Astrocyte (in vitro differentiated cells and primary cell): ENCODE results near the gene TRRAP. TPM values are rescaled to one million over a fixed set of nuclear protein-coding genes. Genes with fewer than 3 reads are reported as not detected.

Experiments used
- DNase-seq: peaks from one replicate; pipeline ENCODE4 v3.0.0-alpha.2; 2010; ENCODE audit warnings: low read depth
- FAIRE-seq: peaks from 2 replicates; lab custom pipeline; 2011; peaks lifted over from hg19 to GRCh38; lab: Jason Lieb, UNC
- H2AFZ ChIP-seq: 2 replicates; pipeline ENCODE4 v1.6.0; 2012; ENCODE audit warnings: low read depth, low read length, inconsistent platforms
- H3K27ac ChIP-seq: 2 replicates; pipeline ENCODE4 v1.5.1; 2011; ENCODE audit warnings: low read depth, low read length, inconsistent platforms
- H3K27me3 ChIP-seq: 2 replicates; pipeline ENCODE4 v1.6.0; 2011; ENCODE audit warnings: low read length, inconsistent platforms; ENCODE audit not compliant: insufficient read depth
- H3K36me3 ChIP-seq: 2 replicates; pipeline ENCODE4 v1.5.1; 2011; ENCODE audit warnings: low read length, inconsistent platforms; ENCODE audit not compliant: insufficient read depth
- H3K4me1 ChIP-seq: 2 replicates; pipeline ENCODE4 v1.5.1; 2011; ENCODE audit warnings: low read length, inconsistent platforms; ENCODE audit not compliant: insufficient read depth
- H3K4me2 ChIP-seq: 2 replicates; pipeline ENCODE4 v1.6.0; 2012; ENCODE audit warnings: low read length, inconsistent platforms
- H3K4me3 ChIP-seq: 2 replicates; pipeline ENCODE4 v1.5.1; 2011; ENCODE audit warnings: low read depth, mild to moderate bottlenecking, low read length, inconsistent platforms; ENCODE audit not compliant: insufficient read depth
- H3K79me2 ChIP-seq: 2 replicates; pipeline ENCODE4 v1.6.0; 2012; ENCODE audit warnings: mild to moderate bottlenecking, low read length, inconsistent platforms; ENCODE audit not compliant: insufficient read depth
- H3K9ac ChIP-seq: 2 replicates; pipeline ENCODE4 v1.6.0; 2012; ENCODE audit warnings: mild to moderate bottlenecking, low read length, inconsistent platforms
- H3K9me3 ChIP-seq: 2 replicates; pipeline ENCODE4 v1.5.1; 2012; ENCODE audit warnings: low read depth, mild to moderate bottlenecking, low read length, inconsistent platforms; ENCODE audit not compliant: insufficient read depth
- H4K20me1 ChIP-seq: 2 replicates; pipeline ENCODE4 v1.6.0; 2012; ENCODE audit warnings: low read length, inconsistent platforms; ENCODE audit not compliant: insufficient read depth
- H3K27ac Mint-ChIP-seq: one replicate; pipeline ENCODE4 v1.8.0; 2021; ENCODE audit warnings: mild to moderate bottlenecking, mixed read lengths; ENCODE audit not compliant: unreplicated experiment
- H3K27me3 Mint-ChIP-seq: one replicate; pipeline ENCODE4 v1.8.0; 2021; ENCODE audit warnings: low read depth, mixed read lengths; ENCODE audit not compliant: unreplicated experiment
- H3K36me3 Mint-ChIP-seq: one replicate; pipeline ENCODE4 v1.8.0; 2021; ENCODE audit warnings: low read depth, mixed read lengths; ENCODE audit not compliant: unreplicated experiment
- H3K4me1 Mint-ChIP-seq: one replicate; pipeline ENCODE4 v1.8.0; 2021; ENCODE audit warnings: low read depth, mixed read lengths; ENCODE audit not compliant: unreplicated experiment
- H3K4me3 Mint-ChIP-seq: one replicate; pipeline ENCODE4 v1.8.0; 2021; ENCODE audit warnings: mild to moderate bottlenecking, moderate library complexity, mixed read lengths; ENCODE audit not compliant: unreplicated experiment
- H3K9me3 Mint-ChIP-seq: one replicate; pipeline ENCODE4 v1.8.0; 2021; ENCODE audit warnings: mild to moderate bottlenecking, mixed read lengths; ENCODE audit not compliant: unreplicated experiment
- CTCF ChIP-seq: IDR thresholded peaks from 2 replicates; pipeline ENCODE4 v1.5.1; 2011; ENCODE audit warnings: low read depth, mild to moderate bottlenecking, inconsistent platforms, low read length, moderate library complexity; ENCODE audit not compliant: insufficient read depth
- EZH2 ChIP-seq: IDR thresholded peaks from 2 replicates; pipeline ENCODE4 v1.6.1; 2012; ENCODE audit warnings: mild to moderate bottlenecking, low read length, inconsistent platforms; ENCODE audit not compliant: insufficient read depth
- total RNA-seq: library from RNA; stranded (reverse); gene quantifications from 2 replicates; pipeline ENCODE4 v1.2.1, GENCODE V29; 2021

TRRAP gene
- total RNA-seq, 1 donor from 2014 or later: 33.5 TPM

- H3K4me3 ChIP-seq: no peak overlapping the region
- H3K4me2 ChIP-seq: no peak overlapping the region
- DNase-seq (no peak), FAIRE-seq (no peak)
- no peak overlapping the region for H2AFZ ChIP-seq
- H3K9ac ChIP-seq: no peak overlapping the region
- peaks cover 55% of the 10 kb centered on the region for H3K36me3 ChIP-seq
- Mint-ChIP-seq H3K36me3 (peaks cover 25% of the 10 kb centered on the region), H3K27ac (peak overlapping the region; percentile 36), H3K9me3 (no peaks in the 10 kb centered on the region), H3K27me3 (no peaks in the 10 kb centered on the region), H3K4me3 (no peak overlapping the region), H3K4me1 (peaks cover 23% of the 10 kb centered on the region)
- H3K79me2 ChIP-seq: peaks cover 2% of the 10 kb centered on the region
- peaks cover 68% of the 10 kb centered on the region for H4K20me1 ChIP-seq
- H3K4me1 ChIP-seq: peaks cover 17% of the 10 kb centered on the region
- no peaks in the 10 kb centered on the region for H3K27me3 ChIP-seq
- H3K9me3 ChIP-seq: no peaks in the 10 kb centered on the region
- H3K27ac ChIP-seq: no peak overlapping the region
- TF ChIP-seq EZH2 (no peak), CTCF (no peak)
Observed at GRCh38 chr7:99038086-99038855, 159.9 kb downstream of the TRRAP start.

- Mint-ChIP-seq H3K9me3 (no peaks in the 10 kb centered on the region), H3K4me3 (no peak overlapping the region), H3K4me1 (peaks cover 29% of the 10 kb centered on the region), H3K27me3 (no peaks in the 10 kb centered on the region), H3K36me3 (peaks cover 33% of the 10 kb centered on the region), H3K27ac (no peak overlapping the region)
- DNase-seq (no peak), FAIRE-seq (no peak)
- peaks cover 21% of the 10 kb centered on the region for H3K4me1 ChIP-seq
- no peak overlapping the region for H3K4me2 ChIP-seq
- H4K20me1 ChIP-seq: peaks cover 58% of the 10 kb centered on the region
- TF ChIP-seq EZH2 (no peak), CTCF (no peak)
- no peak overlapping the region for H3K4me3 ChIP-seq
- H2AFZ ChIP-seq: no peak overlapping the region
- H3K9me3 ChIP-seq: no peaks in the 10 kb centered on the region
- H3K79me2 ChIP-seq: peaks cover 2% of the 10 kb centered on the region
- no peak overlapping the region for H3K9ac ChIP-seq
- no peaks in the 10 kb centered on the region for H3K27me3 ChIP-seq
- no peak overlapping the region for H3K27ac ChIP-seq
- peaks cover 55% of the 10 kb centered on the region for H3K36me3 ChIP-seq
Observed at GRCh38 chr7:99039384-99039891, 161.1 kb downstream of the TRRAP start.
